Measurements from ENCODE around the gene TEX26.

Gene TEX26

GRCh38 chr13:30959678-30960077 is 27.2 kb downstream of the TEX26 start:
- TF ChIP-seq SIN3A (IDR thresholded peaks at IDR 0.05; ENCODE audit: borderline replicate concordance, insufficient read depth, low read length) (no peak), TAF1 (IDR thresholded peaks at IDR 0.05; ENCODE audit: borderline replicate concordance, insufficient read depth, low read length) (no peak), FOXP2 (optimal IDR thresholded peaks at IDR 0.05; ENCODE audit: borderline replicate concordance, extremely low read depth, extremely low read length, insufficient read depth) (no peak), POLR2AphosphoS5 (IDR thresholded peaks at IDR 0.05; ENCODE audit: low read depth, low read length) (no peak), REST (IDR thresholded peaks at IDR 0.05; ENCODE audit: insufficient read depth in 1 of 2, low read depth in 2 of 2, low read length in 2 of 2) (no peak)

GRCh38 chr13:30963791-30964190 is 31.3 kb downstream of the TEX26 start:
- no peak for TF ChIP-seq TAF1 (IDR thresholded peaks at IDR 0.05; ENCODE audit: borderline replicate concordance, insufficient read depth, low read length)
- TF ChIP-seq POLR2AphosphoS5 (IDR thresholded peaks at IDR 0.05; ENCODE audit: low read depth, low read length), result no peak
- TF ChIP-seq SIN3A (IDR thresholded peaks at IDR 0.05; ENCODE audit: borderline replicate concordance, insufficient read depth, low read length), result no peak
- no peak for TF ChIP-seq REST (IDR thresholded peaks at IDR 0.05; ENCODE audit: insufficient read depth in 1 of 2, low read depth in 2 of 2, low read length in 2 of 2)
- no peak for TF ChIP-seq FOXP2 (optimal IDR thresholded peaks at IDR 0.05; ENCODE audit: borderline replicate concordance, extremely low read depth, extremely low read length, insufficient read depth)

GRCh38 chr13:30965380-30965779 is 32.9 kb downstream of the TEX26 start:
- TF ChIP-seq REST (IDR thresholded peaks at IDR 0.05; ENCODE audit: insufficient read depth in 1 of 2, low read depth in 2 of 2, low read length in 2 of 2) (no peak), FOXP2 (optimal IDR thresholded peaks at IDR 0.05; ENCODE audit: borderline replicate concordance, extremely low read depth, extremely low read length, insufficient read depth) (no peak), TAF1 (IDR thresholded peaks at IDR 0.05; ENCODE audit: borderline replicate concordance, insufficient read depth, low read length) (no peak), POLR2AphosphoS5 (IDR thresholded peaks at IDR 0.05; ENCODE audit: low read depth, low read length) (no peak), SIN3A (IDR thresholded peaks at IDR 0.05; ENCODE audit: borderline replicate concordance, insufficient read depth, low read length) (no peak)

GRCh38 chr13:30966101-30966500 is 33.6 kb downstream of the TEX26 start:
- TF ChIP-seq SIN3A (IDR thresholded peaks at IDR 0.05; ENCODE audit: borderline replicate concordance, insufficient read depth, low read length) (no peak), REST (IDR thresholded peaks at IDR 0.05; ENCODE audit: insufficient read depth in 1 of 2, low read depth in 2 of 2, low read length in 2 of 2) (no peak), TAF1 (IDR thresholded peaks at IDR 0.05; ENCODE audit: borderline replicate concordance, insufficient read depth, low read length) (no peak), POLR2AphosphoS5 (IDR thresholded peaks at IDR 0.05; ENCODE audit: low read depth, low read length) (no peak), FOXP2 (optimal IDR thresholded peaks at IDR 0.05; ENCODE audit: borderline replicate concordance, extremely low read depth, extremely low read length, insufficient read depth) (no peak)

- TF ChIP-seq FOXP2 (optimal IDR thresholded peaks at IDR 0.05; ENCODE audit: borderline replicate concordance, extremely low read depth, extremely low read length, insufficient read depth), result no peak
- TF ChIP-seq TAF1 (IDR thresholded peaks at IDR 0.05; ENCODE audit: borderline replicate concordance, insufficient read depth, low read length), result no peak
- TF ChIP-seq SIN3A (IDR thresholded peaks at IDR 0.05; ENCODE audit: borderline replicate concordance, insufficient read depth, low read length), result no peak
- no peak for TF ChIP-seq REST (IDR thresholded peaks at IDR 0.05; ENCODE audit: insufficient read depth in 1 of 2, low read depth in 2 of 2, low read length in 2 of 2)
- no peak for TF ChIP-seq POLR2AphosphoS5 (IDR thresholded peaks at IDR 0.05; ENCODE audit: low read depth, low read length)
These were observed 36.4 kb downstream of the TEX26 start for GRCh38 chr13:30968846-30969245.

Measured in PFSK-1 (cell line).